Panc1 (cell line): ENCODE data around the gene PCBD1. TPM values are rescaled to one million over a fixed set of nuclear protein-coding genes. Genes with fewer than 3 reads are reported as not detected.
"Not testable (repeated sequence)": the region's sequence is repeated elsewhere in the genome, so short reads cannot be mapped to it uniquely, and the experiment has no call there.

ENCODE experiments used
- ATAC-seq: fragments of 200-7000 bp; cut with Tn5 transposase; 2 replicates; pipeline ENCODE4 v1.9.1; 2020; ENCODE audit warnings: mild to moderate bottlenecking, moderate library complexity
- BruUV-seq: library from RNA; stranded (reverse); fragments of 400-500 nt; replicated peaks from 2 replicates; lab custom pipeline; 2021; lab: Mats Ljungman, UMichigan
- CTCF ChIA-PET: fragments of 300-600 bp; sonication (Branson Sonifier 250); formaldehyde crosslinking; loops from one replicate; lab custom pipeline; 2022; ENCODE audit warnings: antibody characterized with exemption; lab: Charles Lee
- POLR2A ChIA-PET: fragments of 300-600 bp; sonication (Branson Sonifier 250); formaldehyde crosslinking; loops from one replicate; lab custom pipeline; 2022; ENCODE audit warnings: antibody characterized with exemption; lab: Charles Lee
- DNase-seq: peaks from one replicate; pipeline ENCODE4 v3.0.0-alpha.2; 2010; ENCODE audit warnings: low read depth, low spot score
- H3K27ac ChIP-seq: 2 replicates; pipeline ENCODE4 v1.5.1; 2011; ENCODE audit warnings: mild to moderate bottlenecking, low read length, inconsistent platforms
- H3K27me3 ChIP-seq: fragments of 200-500 bp; sonication (Bioruptor generic); 2 replicates; pipeline ENCODE4 v1.6.0; 2014; ENCODE audit warnings: low read length, inconsistent platforms; ENCODE audit not compliant: control insufficient read depth, insufficient read depth
- H3K36me3 ChIP-seq: fragments of 200-500 bp; sonication (Bioruptor generic); 2 replicates; pipeline ENCODE4 v1.5.1; 2014; ENCODE audit warnings: inconsistent platforms, mild to moderate bottlenecking, low read length, moderate library complexity; ENCODE audit not compliant: control insufficient read depth, insufficient read depth
- H3K4me1 ChIP-seq: 2 replicates; pipeline ENCODE4 v1.5.1; 2011; ENCODE audit warnings: inconsistent platforms, mild to moderate bottlenecking, low read length, moderate library complexity; ENCODE audit not compliant: control insufficient read depth, insufficient read depth
- H3K4me3 ChIP-seq, 2 experiments: 2 replicates each; pipeline ENCODE4 v1.5.1; 2011 to 2012; ENCODE audit warnings: low read depth in 2 of 2, low read length in 2 of 2, mild to moderate bottlenecking in 2 of 2, inconsistent platforms in 1 of 2, moderate library complexity in 1 of 2
- H3K9me3 ChIP-seq: fragments of 200-500 bp; sonication (Bioruptor generic); 2 replicates; pipeline ENCODE4 v1.5.1; 2014; ENCODE audit warnings: low read depth, mild to moderate bottlenecking, inconsistent platforms, low read length, moderate library complexity; ENCODE audit not compliant: control insufficient read depth, insufficient read depth
- POLR2AphosphoS5 ChIP-seq: IDR thresholded peaks from 2 replicates; pipeline ENCODE4 v1.6.1; 2012; ENCODE audit warnings: mild to moderate bottlenecking, low read depth, low read length, moderate library complexity
- SIN3A ChIP-seq: IDR thresholded peaks from 2 replicates; pipeline ENCODE4 v1.6.1; 2012; ENCODE audit warnings: low read depth, mild to moderate bottlenecking, low read length, moderate library complexity, borderline replicate concordance; ENCODE audit not compliant: insufficient read depth
- TCF7L2 ChIP-seq: IDR thresholded peaks from 2 replicates; pipeline ENCODE4 v1.6.1; 2011; ENCODE audit warnings: mild to moderate bottlenecking, low read depth, low read length, inconsistent platforms
- in situ Hi-C: cut with HindIII; loops from 2 replicates; pipeline ENCODE4 v1.10.0; 2016; ENCODE audit warnings: low sequenced_read_pairs, low pct_unique_long_range_greater_than_20kb
- intact Hi-C: fragments of 100-400 bp; cut with micrococcal nuclease; formaldehyde crosslinking; loops from one replicate; pipeline ENCODE4 v1.10.0; 2022; ENCODE audit not compliant: unreplicated experiment
- total RNA-seq: library from RNA; stranded (reverse); gene quantifications from one replicate; pipeline ENCODE4 v1.2.1, GENCODE V29; 2021; ENCODE audit not compliant: unreplicated experiment
- TF ChIP-seq, protein P1 (sequence below), 2 experiments: IDR thresholded peaks; 2 replicates each; pipeline ENCODE4 v1.6.1; 2011 to 2012; ENCODE audit warnings: low read depth in 2 of 2, control low read depth in 1 of 2, low read length in 1 of 2, mild to moderate bottlenecking in 1 of 2, moderate library complexity in 1 of 2; ENCODE audit not compliant: insufficient read depth in 1 of 2
- TF ChIP-seq, protein P2 (sequence below): fragments of 450-650 bp; IDR thresholded peaks from 2 replicates; pipeline ENCODE4 v1.5.1; 2017; ENCODE audit warnings: mild to moderate bottlenecking

Gene PCBD1
- total RNA-seq, 1 experiment from 2014 or later, result 122 TPM

DNA sequence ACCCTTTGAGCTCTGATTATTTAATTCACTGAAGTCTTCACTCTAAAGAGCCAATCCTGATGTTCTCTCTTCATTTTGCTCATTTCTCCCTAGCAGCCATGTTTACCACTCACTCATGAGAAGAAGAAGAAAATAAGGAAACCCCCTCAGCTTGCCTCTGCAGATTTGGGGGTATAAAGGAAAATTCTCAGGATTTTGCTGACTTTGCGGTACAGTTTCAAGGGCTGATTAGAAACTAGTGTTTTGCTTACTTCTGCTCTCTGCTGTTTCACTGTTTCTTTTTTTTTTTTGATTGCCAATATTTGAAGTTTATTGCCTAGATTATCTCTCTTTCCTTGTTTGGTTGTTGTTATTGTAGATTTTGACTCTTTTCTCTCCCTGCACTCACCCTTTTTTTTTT, 23.4 kb downstream of the PCBD1 start:
- in situ Hi-C loops (no loop called here), intact Hi-C loops (no loop called here)
- BruUV-seq, result no TSS peak
- Histone ChIP-seq H3K9me3 (no peaks in the 10 kb centered on the region), H3K4me3 (no peak overlapping the region), H3K27me3 (no peaks in the 10 kb centered on the region), H3K27ac (no peak overlapping the region), H3K36me3 (0 out of 2 replicates have a peak, but pooled peaks cover 1% of the 10 kb centered on the region), H3K4me1 (no peaks in the 10 kb centered on the region)
- ChIA-PET CTCF (interaction anchor here (0.6 to 1.5 kb wide), 2 partner anchors 16 to 342 kb away, joined by 3 read pairs; no protein-coding TSS in a partner anchor), POLR2A (interaction anchor here (0.8 kb wide), 1 partner anchor 14 kb away, joined by 5 read pairs; no protein-coding TSS in a partner anchor)
- TF ChIP-seq SIN3A (no peak), TCF7L2 (no peak), POLR2AphosphoS5 (no peak)
- TF ChIP-seq, protein P1, sequence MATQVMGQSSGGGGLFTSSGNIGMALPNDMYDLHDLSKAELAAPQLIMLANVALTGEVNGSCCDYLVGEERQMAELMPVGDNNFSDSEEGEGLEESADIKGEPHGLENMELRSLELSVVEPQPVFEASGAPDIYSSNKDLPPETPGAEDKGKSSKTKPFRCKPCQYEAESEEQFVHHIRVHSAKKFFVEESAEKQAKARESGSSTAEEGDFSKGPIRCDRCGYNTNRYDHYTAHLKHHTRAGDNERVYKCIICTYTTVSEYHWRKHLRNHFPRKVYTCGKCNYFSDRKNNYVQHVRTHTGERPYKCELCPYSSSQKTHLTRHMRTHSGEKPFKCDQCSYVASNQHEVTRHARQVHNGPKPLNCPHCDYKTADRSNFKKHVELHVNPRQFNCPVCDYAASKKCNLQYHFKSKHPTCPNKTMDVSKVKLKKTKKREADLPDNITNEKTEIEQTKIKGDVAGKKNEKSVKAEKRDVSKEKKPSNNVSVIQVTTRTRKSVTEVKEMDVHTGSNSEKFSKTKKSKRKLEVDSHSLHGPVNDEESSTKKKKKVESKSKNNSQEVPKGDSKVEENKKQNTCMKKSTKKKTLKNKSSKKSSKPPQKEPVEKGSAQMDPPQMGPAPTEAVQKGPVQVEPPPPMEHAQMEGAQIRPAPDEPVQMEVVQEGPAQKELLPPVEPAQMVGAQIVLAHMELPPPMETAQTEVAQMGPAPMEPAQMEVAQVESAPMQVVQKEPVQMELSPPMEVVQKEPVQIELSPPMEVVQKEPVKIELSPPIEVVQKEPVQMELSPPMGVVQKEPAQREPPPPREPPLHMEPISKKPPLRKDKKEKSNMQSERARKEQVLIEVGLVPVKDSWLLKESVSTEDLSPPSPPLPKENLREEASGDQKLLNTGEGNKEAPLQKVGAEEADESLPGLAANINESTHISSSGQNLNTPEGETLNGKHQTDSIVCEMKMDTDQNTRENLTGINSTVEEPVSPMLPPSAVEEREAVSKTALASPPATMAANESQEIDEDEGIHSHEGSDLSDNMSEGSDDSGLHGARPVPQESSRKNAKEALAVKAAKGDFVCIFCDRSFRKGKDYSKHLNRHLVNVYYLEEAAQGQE (IDR thresholded peaks at IDR 0.05; ENCODE audit: insufficient read depth in 1 of 2, low read depth in 2 of 2, low read length in 1 of 2), result no peak
- TF ChIP-seq, protein P2, sequence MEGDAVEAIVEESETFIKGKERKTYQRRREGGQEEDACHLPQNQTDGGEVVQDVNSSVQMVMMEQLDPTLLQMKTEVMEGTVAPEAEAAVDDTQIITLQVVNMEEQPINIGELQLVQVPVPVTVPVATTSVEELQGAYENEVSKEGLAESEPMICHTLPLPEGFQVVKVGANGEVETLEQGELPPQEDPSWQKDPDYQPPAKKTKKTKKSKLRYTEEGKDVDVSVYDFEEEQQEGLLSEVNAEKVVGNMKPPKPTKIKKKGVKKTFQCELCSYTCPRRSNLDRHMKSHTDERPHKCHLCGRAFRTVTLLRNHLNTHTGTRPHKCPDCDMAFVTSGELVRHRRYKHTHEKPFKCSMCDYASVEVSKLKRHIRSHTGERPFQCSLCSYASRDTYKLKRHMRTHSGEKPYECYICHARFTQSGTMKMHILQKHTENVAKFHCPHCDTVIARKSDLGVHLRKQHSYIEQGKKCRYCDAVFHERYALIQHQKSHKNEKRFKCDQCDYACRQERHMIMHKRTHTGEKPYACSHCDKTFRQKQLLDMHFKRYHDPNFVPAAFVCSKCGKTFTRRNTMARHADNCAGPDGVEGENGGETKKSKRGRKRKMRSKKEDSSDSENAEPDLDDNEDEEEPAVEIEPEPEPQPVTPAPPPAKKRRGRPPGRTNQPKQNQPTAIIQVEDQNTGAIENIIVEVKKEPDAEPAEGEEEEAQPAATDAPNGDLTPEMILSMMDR, result no peak
- no peak for DNase-seq
- no peak for ATAC-seq

DNA sequence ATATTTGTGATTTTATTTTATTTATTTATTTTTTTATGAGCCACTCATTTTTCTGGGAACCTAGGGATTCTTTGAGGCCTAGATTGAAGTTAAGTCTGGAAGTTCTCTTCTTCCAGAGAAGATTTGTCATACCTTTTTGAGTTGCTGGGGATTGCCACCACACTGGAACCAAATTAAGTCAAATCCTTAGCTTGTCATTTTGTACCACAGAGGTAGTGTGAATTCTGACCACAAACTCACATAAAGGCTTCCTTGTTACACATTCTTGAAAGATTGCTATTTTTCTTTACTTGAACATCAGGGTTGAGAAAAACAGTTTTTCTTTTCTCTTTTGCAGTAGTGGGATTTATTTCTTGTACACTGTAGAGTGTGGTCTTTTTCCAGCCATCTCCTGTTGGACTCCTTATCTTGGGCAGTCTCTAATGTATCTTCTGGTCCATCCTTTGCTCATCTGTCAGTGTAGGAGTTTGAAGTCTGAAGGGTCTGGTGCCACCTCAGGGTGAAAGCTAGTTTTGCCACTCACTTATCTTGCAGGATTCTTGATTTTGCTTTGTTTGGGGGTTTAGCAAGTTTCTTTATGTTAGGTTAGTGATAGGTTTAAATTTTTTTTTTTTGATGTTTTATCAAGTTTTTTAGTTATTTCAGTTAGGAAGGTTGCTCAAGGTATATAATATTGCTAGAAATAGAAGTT, 24.8 kb downstream of the PCBD1 start:
- no peak overlapping the region for H3K4me3 ChIP-seq
- H3K27me3 ChIP-seq, result no peaks in the 10 kb centered on the region
- H3K9me3 ChIP-seq, result no peaks in the 10 kb centered on the region
- intact Hi-C loops, result no loop called here
- ATAC-seq, result no peak
- CTCF ChIA-PET, result interaction anchor here (1.5 kb wide), 1 partner anchor 17 kb away, joined by 3 read pairs; no protein-coding TSS in a partner anchor
- no TSS peak for BruUV-seq
- H3K36me3 ChIP-seq, result peaks cover 4% of the 10 kb centered on the region; the same call in 1 of the 2 replicates
- no peak overlapping the region for H3K27ac ChIP-seq
- in situ Hi-C loops, result no loop called here
- TF ChIP-seq TCF7L2, result no peak
- TF ChIP-seq SIN3A, result no peak
- TF ChIP-seq, protein P1 (IDR thresholded peaks at IDR 0.05; ENCODE audit: insufficient read depth in 1 of 2, low read depth in 2 of 2, low read length in 1 of 2), result no peak
- TF ChIP-seq POLR2AphosphoS5, result no peak
- TF ChIP-seq, protein P2, result no peak
- H3K4me1 ChIP-seq, result no peaks in the 10 kb centered on the region
- POLR2A ChIA-PET, result no interaction called here
- DNase-seq, result no peak

DNA sequence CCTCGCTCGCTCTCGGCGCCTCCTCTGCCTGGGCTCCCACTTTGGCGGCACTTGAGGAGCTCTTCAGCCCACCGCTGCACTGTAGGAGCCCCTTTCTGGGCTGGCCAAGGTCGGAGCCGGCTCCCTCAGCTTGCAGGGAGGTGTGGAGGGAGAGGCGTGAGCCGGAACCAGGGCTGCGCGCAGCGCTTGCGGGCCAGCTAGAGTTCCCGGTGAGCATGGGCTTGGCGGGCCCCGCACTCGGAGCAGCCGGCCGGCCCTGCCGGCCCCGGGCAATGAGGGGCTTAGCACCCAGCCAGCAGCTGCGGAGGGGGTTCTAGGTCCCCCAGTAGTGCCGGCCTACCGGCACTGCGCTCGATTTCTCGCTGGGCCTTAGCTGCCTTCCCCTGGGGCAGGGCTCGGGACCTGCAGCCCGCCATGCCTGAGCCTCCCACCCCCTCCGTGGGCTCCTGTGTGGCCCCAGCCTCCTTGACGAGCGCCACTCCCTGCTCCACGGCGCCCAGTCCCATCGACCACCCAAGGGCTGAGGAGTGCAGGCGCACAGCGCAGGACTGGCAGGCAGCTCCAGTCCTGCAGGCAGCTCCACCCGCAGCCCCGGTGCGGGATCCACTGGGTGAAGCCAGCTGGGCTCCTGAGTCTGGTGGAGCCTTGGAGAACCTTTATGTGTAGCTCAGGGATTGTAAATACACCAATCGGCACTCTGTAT, 26.7 kb downstream of the PCBD1 start:
- intact Hi-C loops, ATAC-seq, BruUV-seq, CTCF ChIA-PET, DNase-seq, H3K27ac ChIP-seq, POLR2A ChIA-PET, H3K9me3 ChIP-seq, H3K36me3 ChIP-seq, H3K27me3 ChIP-seq, in situ Hi-C loops, H3K4me3 ChIP-seq, H3K4me1 ChIP-seq: not testable (repeated sequence)
